CD14-positive monocyte (primary cell): Measurements from ENCODE around the gene EPB41L5. TPM values are rescaled to one million over a fixed set of nuclear protein-coding genes. Genes with fewer than 3 reads are reported as not detected.

Experiments used
- DNase-seq, 3 donors: peaks; one replicate each; pipeline ENCODE4 v3.0.0-alpha.2; 2011 to 2022
- H2AFZ ChIP-seq: 2 replicates; pipeline ENCODE4 v1.6.0; 2012; ENCODE audit warnings: mild to moderate bottlenecking, low read depth, low read length, inconsistent platforms; ENCODE audit not compliant: insufficient read depth, poor library complexity, severe bottlenecking
- H3K27ac ChIP-seq, 2 donors: 1 replicate in 1 of 2; 2 replicates in 1 of 2; pipeline ENCODE4 v1.5.1; 2012 to 2013; ENCODE audit warnings: low read length in 2 of 2, control low read depth in 1 of 2, inconsistent platforms in 1 of 2, low read depth in 1 of 2, mild to moderate bottlenecking in 1 of 2
- H3K27me3 ChIP-seq, 2 donors: one replicate each; pipeline versions ENCODE4 v1.6.0 to v1.6.1; 2011 to 2013; ENCODE audit warnings: low read length in 2 of 2; ENCODE audit not compliant: control insufficient read depth in 2 of 2, insufficient read depth in 2 of 2
- H3K36me3 ChIP-seq, 2 donors: replicated peaks in 1 of 2; 1 replicate in 1 of 2; 2 replicates in 1 of 2; pipeline versions ENCODE4 v1.5.1 to v1.6.1; 2012 to 2013; ENCODE audit warnings: low read length in 2 of 2, control low read depth in 1 of 2, inconsistent platforms in 1 of 2, mild to moderate bottlenecking in 1 of 2; ENCODE audit not compliant: insufficient read depth in 2 of 2, control insufficient read depth in 1 of 2
- H3K4me1 ChIP-seq, 2 donors: 1 replicate in 1 of 2; 2 replicates in 1 of 2; pipeline versions ENCODE4 v1.5.1 to v1.6.1; 2012 to 2013; ENCODE audit warnings: low read length in 2 of 2, control low read depth in 1 of 2, inconsistent platforms in 1 of 2, mild to moderate bottlenecking in 1 of 2, moderate library complexity in 1 of 2; ENCODE audit not compliant: insufficient read depth in 2 of 2, control insufficient read depth in 1 of 2
- H3K4me2 ChIP-seq: replicated peaks from 2 replicates; pipeline ENCODE3; 2012; ENCODE audit warnings: low read length, moderate library complexity, mild to moderate bottlenecking; ENCODE audit not compliant: poor library complexity, severe bottlenecking; ENCODE audit errors: extremely low read depth
- H3K4me3 ChIP-seq, 3 experiments: fragments of 200-600 bp in 1 of 3; sonication (generic) in 1 of 3; replicated peaks in 1 of 3; 1 replicate in 2 of 3; 2 replicates in 1 of 3; pipeline ENCODE4 v1.5.1; 2011 to 2013; ENCODE audit warnings: low read length in 3 of 3, mild to moderate bottlenecking in 3 of 3, control low read depth in 2 of 3, low read depth in 2 of 3, inconsistent platforms in 1 of 3, moderate library complexity in 1 of 3
- H3K79me2 ChIP-seq: 2 replicates; pipeline ENCODE4 v1.6.0; 2012; ENCODE audit warnings: mild to moderate bottlenecking, control low read depth, inconsistent platforms, low read length, moderate library complexity; ENCODE audit not compliant: insufficient read depth
- H3K9ac ChIP-seq: 2 replicates; pipeline ENCODE4 v1.6.0; 2017; ENCODE audit warnings: low read length, mild to moderate bottlenecking; ENCODE audit not compliant: insufficient read depth, poor library complexity, severe bottlenecking
- H3K9me3 ChIP-seq, 2 donors: replicated peaks in 1 of 2; 1 replicate in 1 of 2; 2 replicates in 1 of 2; pipeline versions ENCODE4 v1.5.1 to v1.6.1; 2012 to 2013; ENCODE audit warnings: low read length in 2 of 2, control low read depth in 1 of 2; ENCODE audit not compliant: control insufficient read depth in 1 of 2, insufficient read depth in 1 of 2
- H4K20me1 ChIP-seq: 2 replicates; pipeline ENCODE4 v1.6.0; 2012; ENCODE audit warnings: mild to moderate bottlenecking, low read length, control low read depth, moderate library complexity; ENCODE audit not compliant: insufficient read depth
- H3K27ac Mint-ChIP-seq, 7 donors: one replicate each; pipeline ENCODE4 v1.8.0; 2020; ENCODE audit warnings: mild to moderate bottlenecking in 7 of 7, mixed read lengths in 7 of 7, moderate library complexity in 6 of 7, inconsistent platforms in 2 of 7
- H3K27me3 Mint-ChIP-seq, 3 donors: one replicate each; pipeline ENCODE4 v1.8.0; 2021 to 2022; ENCODE audit warnings: low read depth in 3 of 3, mild to moderate bottlenecking in 3 of 3, mixed read lengths in 3 of 3, moderate library complexity in 3 of 3, inconsistent platforms in 1 of 3
- H3K36me3 Mint-ChIP-seq, 2 donors: one replicate each; pipeline ENCODE4 v1.8.0; 2020; ENCODE audit warnings: mixed read lengths in 2 of 2, inconsistent platforms in 1 of 2, mild to moderate bottlenecking in 1 of 2
- H3K4me1 Mint-ChIP-seq: one replicate; pipeline ENCODE4 v1.8.0; 2020; ENCODE audit warnings: mild to moderate bottlenecking, mixed read lengths
- H3K4me3 Mint-ChIP-seq, 2 donors: one replicate each; pipeline ENCODE4 v1.8.0; 2020; ENCODE audit warnings: mild to moderate bottlenecking in 2 of 2, mixed read lengths in 2 of 2, moderate library complexity in 1 of 2
- H3K9me3 Mint-ChIP-seq, 7 donors: one replicate each; pipeline ENCODE4 v1.8.0; 2020 to 2022; ENCODE audit warnings: mixed read lengths in 7 of 7, mild to moderate bottlenecking in 6 of 7, moderate library complexity in 6 of 7, inconsistent platforms in 2 of 7
- CTCF ChIP-seq: fragments of 200-600 bp; IDR thresholded peaks from one replicate; pipeline ENCODE4 v1.8.0; 2022; ENCODE audit warnings: antibody characterized with exemption, mild to moderate bottlenecking
- WGBS: methylation state at CpG from one replicate; pipeline ENCODE4 v1.1.5; 2013; ENCODE audit warnings: missing lambda C conversion rate; ENCODE audit not compliant: insufficient coverage; 5-methylcytosine and 5-hydroxymethylcytosine counted together
- intact Hi-C, 2 donors: fragments of 100-400 bp; cut with micrococcal nuclease; formaldehyde crosslinking; loops; one replicate each; pipeline versions ENCODE4 v1.15.0 to v1.15.1; 2023
- polyA plus RNA-seq, 3 donors: library from polyadenylated mRNA; depleted of rRNA in 1 of 3; unstranded in 2 of 3; stranded (reverse) in 1 of 3; fragments of 300-500 nt in 2 of 3; fragments of >200 nt in 1 of 3; fragmentation: Illumina TruSeq in 2 of 3; gene quantifications; 1 replicate in 2 of 3; 2 replicates in 1 of 3; pipeline ENCODE4 v1.2.3, GENCODE V29; 2012 to 2021

The EPB41L5 gene
- polyA plus RNA-seq, 3 donors = 1.4 to 2.4 (median 2.0) TPM

GRCh38 chr2:120161190-120161589 lies 148.3 kb downstream of the EPB41L5 start:
- intact Hi-C loops = no loop called here
- no peak overlapping the region for H3K4me3 Mint-ChIP-seq
- peaks cover 4 to 8% of the 10 kb centered on the region in 2 donors for H3K9me3 ChIP-seq

GRCh38 chr2:120162716-120163115 lies 149.8 kb downstream of the EPB41L5 start:
- H3K4me3 ChIP-seq = no peak overlapping the region
- H4K20me1 ChIP-seq = no peaks in the 10 kb centered on the region
- H3K27ac Mint-ChIP-seq = no peak overlapping the region
- H3K4me2 ChIP-seq = no peak overlapping the region
- intact Hi-C loops = no loop called here
- no peak overlapping the region for H3K9ac ChIP-seq
- H3K36me3 ChIP-seq = no peaks in the 10 kb centered on the region
- no peak overlapping the region for H3K27ac ChIP-seq
- H3K36me3 Mint-ChIP-seq = no peaks in the 10 kb centered on the region
- H3K27me3 Mint-ChIP-seq = peaks cover 0 to 2% (median 2%) of the 10 kb centered on the region in 3 donors
- H3K27me3 ChIP-seq = no peaks in the 10 kb centered on the region
- no peak overlapping the region for H3K4me3 Mint-ChIP-seq
- no peaks in the 10 kb centered on the region for H3K4me1 Mint-ChIP-seq
- peaks cover 0 to under 1% (median 0%) of the 10 kb centered on the region in 7 donors for H3K9me3 Mint-ChIP-seq
- no peaks in the 10 kb centered on the region for H3K9me3 ChIP-seq
- H3K79me2 ChIP-seq = no peaks in the 10 kb centered on the region
- no peak for DNase-seq
- no peaks in the 10 kb centered on the region for H3K4me1 ChIP-seq
- no peak for TF ChIP-seq CTCF
- no peak overlapping the region for H2AFZ ChIP-seq
- 100% methylated on average over 4 of the region's 5 CpGs for WGBS

More at GRCh38 chr2:120161190-120161589, 148.3 kb downstream of the EPB41L5 start:
- no peak for DNase-seq
- no peaks in the 10 kb centered on the region for H3K4me1 Mint-ChIP-seq
- TF ChIP-seq CTCF = no peak
- H3K9ac ChIP-seq = no peak overlapping the region
- no peaks in the 10 kb centered on the region for H3K36me3 ChIP-seq
- H3K4me2 ChIP-seq = no peak overlapping the region
- H3K4me3 ChIP-seq = no peak overlapping the region
- H3K79me2 ChIP-seq = no peaks in the 10 kb centered on the region
- H4K20me1 ChIP-seq = no peaks in the 10 kb centered on the region
- H3K27ac Mint-ChIP-seq = no peak overlapping the region
- no peaks in the 10 kb centered on the region for H3K27me3 ChIP-seq
- no peaks in the 10 kb centered on the region for H3K36me3 Mint-ChIP-seq
- H3K27ac ChIP-seq = no peak overlapping the region
- no peaks in the 10 kb centered on the region for H3K4me1 ChIP-seq
- peaks cover 3 to 13% (median 10%) of the 10 kb centered on the region in 7 donors for H3K9me3 Mint-ChIP-seq
- peaks cover 0 to 2% (median 2%) of the 10 kb centered on the region in 3 donors for H3K27me3 Mint-ChIP-seq
- no peak overlapping the region for H2AFZ ChIP-seq
